Sigmoid colon (tissue), 7 donors: Measurements from ENCODE around the gene AXDND1. TPM values are rescaled to one million over a fixed set of nuclear protein-coding genes. Genes with fewer than 3 reads are reported as not detected.
"Not testable (repeated sequence)": the region's sequence is repeated elsewhere in the genome, so short reads cannot be mapped to it uniquely, and the experiment has no call there.

Experiments used
- DNase-seq: peaks from one replicate; pipeline ENCODE4 v3.0.0-alpha.2; 2019
- H3K27ac ChIP-seq, 4 donors: fragments of 200-600 bp; sonication (generic); one replicate each; pipeline ENCODE4 v1.5.1; 2016 to 2019; ENCODE audit warnings: mild to moderate bottlenecking in 1 of 4
- H3K27me3 ChIP-seq, 3 donors: fragments of 200-600 bp; sonication (generic); one replicate each; pipeline ENCODE4 v1.5.1; 2019; ENCODE audit warnings: mild to moderate bottlenecking in 1 of 3
- H3K36me3 ChIP-seq, 4 donors: fragments of 200-600 bp; sonication (generic); one replicate each; pipeline ENCODE4 v1.5.1; 2016 to 2019
- H3K4me1 ChIP-seq, 4 donors: fragments of 200-600 bp; sonication (generic); one replicate each; pipeline ENCODE4 v1.5.1; 2017 to 2019
- H3K4me3 ChIP-seq, 4 donors: fragments of 200-600 bp; sonication (generic); one replicate each; pipeline ENCODE4 v1.5.1; 2017 to 2019; ENCODE audit warnings: mild to moderate bottlenecking in 2 of 4, moderate library complexity in 1 of 4
- H3K9me3 ChIP-seq, 4 donors: fragments of 200-600 bp in 3 of 4; sonication (generic) in 3 of 4; one replicate each; pipeline versions ENCODE4 v1.5.1 to v1.6.1; 2013 to 2019
- CTCF ChIP-seq, 4 experiments: fragments of 450-650 bp in 3 of 4; fragments of 200-600 bp in 1 of 4; IDR thresholded peaks; one replicate each; pipeline ENCODE4 v1.5.1; 2016 to 2019; ENCODE audit warnings: antibody characterized with exemption in 4 of 4, mild to moderate bottlenecking in 3 of 4, moderate library complexity in 2 of 4
- EP300 ChIP-seq, 4 donors: sonication (generic); formaldehyde crosslinking; IDR thresholded peaks; one replicate each; pipeline ENCODE4 v1.6.1; 2017; ENCODE audit warnings: antibody characterized with exemption in 4 of 4
- POLR2A ChIP-seq, 2 donors: fragments of 450-650 bp; IDR thresholded peaks; one replicate each; pipeline ENCODE4 v1.6.1; 2016; ENCODE audit warnings: antibody characterized with exemption in 2 of 2, mild to moderate bottlenecking in 2 of 2, moderate library complexity in 2 of 2
- POLR2AphosphoS5 ChIP-seq, 4 donors: sonication (generic); formaldehyde crosslinking; IDR thresholded peaks; one replicate each; pipeline ENCODE4 v1.6.1; 2017; ENCODE audit warnings: antibody characterized with exemption in 4 of 4
- WGBS, 2 donors: extraction: QIAGEN DNeasy Blood & Tissue Kit; methylation state at CpG; one replicate each; pipeline ENCODE4 v1.1.7; 2013; 5-methylcytosine and 5-hydroxymethylcytosine counted together
- intact Hi-C: fragments of 100-400 bp; cut with DNase I; formaldehyde crosslinking; loops from one replicate; pipeline ENCODE4 v1.15.1; 2023
- polyA plus RNA-seq, 3 donors: library from polyadenylated mRNA; stranded (reverse); fragments of 200-250 nt; gene quantifications; one replicate each; pipeline ENCODE4 v1.2.3, GENCODE V29; 2013
- total RNA-seq, 4 donors: library from RNA; depleted of rRNA; stranded (reverse); fragments of >200 nt; gene quantifications; one replicate each; pipeline ENCODE4 v1.1.0, GENCODE V29; 2016
- donor health status: healthy with polysubstance abuse.
- donor health status: Bipolar disorder and iron deficiency.
- donor health status: healthy.

AXDND1 gene
- total and polyA plus RNA-seq, 7 donors, result 0.14 to 19.2 (median 2.4) TPM; not detected in 1

GRCh38 chr1:179437171-179437570 lies 71.4 kb downstream of the AXDND1 start:
- intact Hi-C loops, result no loop called here
- no peak for DNase-seq
- H3K4me3 ChIP-seq, result no peak overlapping the region
- no peaks in the 10 kb centered on the region for H3K9me3 ChIP-seq
- H3K4me1 ChIP-seq, result no peaks in the 10 kb centered on the region
- no peak overlapping the region for H3K27ac ChIP-seq
- WGBS, 2 donors, result 82% methylated on average over 7 of the region's 7 CpGs
- TF ChIP-seq CTCF (IDR thresholded peaks at IDR 0.05) (no peak), POLR2A (IDR thresholded peaks at IDR 0.05) (no peak), POLR2AphosphoS5 (IDR thresholded peaks at IDR 0.05) (no peak), EP300 (IDR thresholded peaks at IDR 0.05) (no peak)
- H3K27me3 ChIP-seq, result no peaks in the 10 kb centered on the region
- no peaks in the 10 kb centered on the region for H3K36me3 ChIP-seq

- intact Hi-C loops, DNase-seq, H3K27me3 ChIP-seq, H3K4me3 ChIP-seq, H3K36me3 ChIP-seq, H3K27ac ChIP-seq, H3K4me1 ChIP-seq, H3K9me3 ChIP-seq: not testable (repeated sequence)
- 88% methylated on average over 9 of the region's 9 CpGs for WGBS, 2 donors
Observed at GRCh38 chr1:179439646-179440045, 73.9 kb downstream of the AXDND1 start.

GRCh38 chr1:179440301-179440700 lies 74.5 kb downstream of the AXDND1 start:
- WGBS, 2 donors, result 80 to 82% methylated on average over 2 of the region's 2 CpGs
- not testable (repeated sequence) for H3K27ac ChIP-seq, H3K9me3 ChIP-seq

GRCh38 chr1:179440971-179441370 lies 75.2 kb downstream of the AXDND1 start:
- intact Hi-C loops, result no loop called here
- H3K9me3 ChIP-seq, result no peaks in the 10 kb centered on the region
- WGBS, 2 donors, result 29 to 78% methylated on average over 7 of the region's 7 CpGs
- H3K36me3 ChIP-seq, result no peaks in the 10 kb centered on the region
- H3K27me3 ChIP-seq, result no peaks in the 10 kb centered on the region
- TF ChIP-seq POLR2AphosphoS5 (IDR thresholded peaks at IDR 0.05), result no peak
- no peak for TF ChIP-seq CTCF (IDR thresholded peaks at IDR 0.05)
- H3K27ac ChIP-seq, result no peak overlapping the region
- H3K4me3 ChIP-seq, result no peak overlapping the region
- no peaks in the 10 kb centered on the region for H3K4me1 ChIP-seq
- no peak for DNase-seq

More at GRCh38 chr1:179440301-179440700, 74.5 kb downstream of the AXDND1 start:
- H3K4me3 ChIP-seq, H3K27me3 ChIP-seq, intact Hi-C loops, DNase-seq, H3K4me1 ChIP-seq, H3K36me3 ChIP-seq: not testable (repeated sequence)

GRCh38 chr1:179441501-179441900 lies 75.7 kb downstream of the AXDND1 start:
- intact Hi-C loops, result no loop called here
- no peaks in the 10 kb centered on the region for H3K9me3 ChIP-seq
- no peak for DNase-seq
- 80 to 89% methylated on average over 6 of the region's 6 CpGs for WGBS, 2 donors
- H3K4me3 ChIP-seq, result no peak overlapping the region
- no peaks in the 10 kb centered on the region for H3K36me3 ChIP-seq
- no peaks in the 10 kb centered on the region for H3K4me1 ChIP-seq
- no peak overlapping the region for H3K27ac ChIP-seq
- no peak for TF ChIP-seq EP300 (IDR thresholded peaks at IDR 0.05)
- no peaks in the 10 kb centered on the region for H3K27me3 ChIP-seq

- H3K9me3 ChIP-seq, H3K4me3 ChIP-seq, H3K4me1 ChIP-seq, DNase-seq, H3K27me3 ChIP-seq, intact Hi-C loops, H3K27ac ChIP-seq, H3K36me3 ChIP-seq: not testable (repeated sequence)
- WGBS, 2 donors, result 88 to 91% methylated on average over 10 of the region's 10 CpGs
Observed at GRCh38 chr1:179442846-179443245, 77.1 kb downstream of the AXDND1 start.

GRCh38 chr1:179445593-179445992 lies 79.8 kb downstream of the AXDND1 start:
- intact Hi-C loops, result no loop called here
- Histone ChIP-seq H3K4me3 (no peak overlapping the region), H3K9me3 (no peaks in the 10 kb centered on the region), H3K4me1 (no peaks in the 10 kb centered on the region), H3K27ac (no peak overlapping the region), H3K27me3 (no peaks in the 10 kb centered on the region), H3K36me3 (no peaks in the 10 kb centered on the region)
- no peak for DNase-seq
- TF ChIP-seq POLR2AphosphoS5 (IDR thresholded peaks at IDR 0.05) (no peak), POLR2A (IDR thresholded peaks at IDR 0.05) (no peak), EP300 (IDR thresholded peaks at IDR 0.05) (no peak), CTCF (IDR thresholded peaks at IDR 0.05) (no peak)
